Endothelial cell (in vitro differentiated cells): ENCODE results near the gene DYNLT5. TPM values are rescaled to one million over a fixed set of nuclear protein-coding genes. Genes with fewer than 3 reads are reported as not detected.

ENCODE experiments used
- DNase-seq: peaks from one replicate; pipeline ENCODE4 v3.0.0; 2021; ENCODE audit warnings: low spot score
- H3K27ac Mint-ChIP-seq: one replicate; pipeline ENCODE4 v1.8.0; 2021; ENCODE audit warnings: mixed read lengths, inconsistent platforms; ENCODE audit not compliant: unreplicated experiment
- H3K27me3 Mint-ChIP-seq: one replicate; pipeline ENCODE4 v1.8.0; 2021; ENCODE audit warnings: mild to moderate bottlenecking, moderate library complexity, mixed read lengths, inconsistent platforms; ENCODE audit not compliant: unreplicated experiment
- H3K36me3 Mint-ChIP-seq: one replicate; pipeline ENCODE4 v1.8.0; 2021; ENCODE audit warnings: mild to moderate bottlenecking, low read depth, mixed read lengths, inconsistent platforms; ENCODE audit not compliant: unreplicated experiment
- H3K4me1 Mint-ChIP-seq: one replicate; pipeline ENCODE4 v1.8.0; 2021; ENCODE audit warnings: mild to moderate bottlenecking, mixed read lengths, inconsistent platforms; ENCODE audit not compliant: unreplicated experiment
- H3K4me3 Mint-ChIP-seq: one replicate; pipeline ENCODE4 v1.8.0; 2021; ENCODE audit warnings: mild to moderate bottlenecking, mixed read lengths, inconsistent platforms; ENCODE audit not compliant: unreplicated experiment
- H3K9me3 Mint-ChIP-seq: one replicate; pipeline ENCODE4 v1.8.0; 2021; ENCODE audit warnings: mixed read lengths, inconsistent platforms; ENCODE audit not compliant: unreplicated experiment
- CTCF ChIP-seq: fragments of 200-600 bp; sonication (generic); IDR thresholded peaks from one replicate; pipeline ENCODE4 v1.5.0; 2021; ENCODE audit warnings: antibody characterized with exemption; ENCODE audit not compliant: unreplicated experiment
- total RNA-seq: library from RNA; stranded (reverse); fragmentation: NEBNext Ultra II Directional; extraction: Animal tissue kit (Norgen Biotek cat#: 25700); gene quantifications from one replicate; pipeline ENCODE4 v1.2.1, GENCODE V29; 2021; ENCODE audit not compliant: unreplicated experiment

The DYNLT5 gene
- total RNA-seq, 1 donor from 2014 or later: 57.9 TPM

GRCh38 chr1:66729523-66729922 is 22.7 kb upstream of the DYNLT5 start:
- DNase-seq: no peak
- no peak for TF ChIP-seq CTCF

GRCh38 chr1:66730462-66730861 is 21.8 kb upstream of the DYNLT5 start:
- no peaks in the 10 kb centered on the region for H3K9me3 Mint-ChIP-seq
- no peak for DNase-seq

More at GRCh38 chr1:66729523-66729922, 22.7 kb upstream of the DYNLT5 start:
- H3K27me3 Mint-ChIP-seq: no peaks in the 10 kb centered on the region
- H3K27ac Mint-ChIP-seq: peak overlapping the region; percentile 70
- no peaks in the 10 kb centered on the region for H3K36me3 Mint-ChIP-seq
- peaks cover 16% of the 10 kb centered on the region for H3K4me1 Mint-ChIP-seq
- no peak overlapping the region for H3K4me3 Mint-ChIP-seq
- H3K9me3 Mint-ChIP-seq: no peaks in the 10 kb centered on the region

GRCh38 chr1:66731170-66731865 is 20.9 kb upstream of the DYNLT5 start:
- Mint-ChIP-seq H3K27me3 (no peaks in the 10 kb centered on the region), H3K9me3 (no peaks in the 10 kb centered on the region), H3K4me1 (peaks cover 12% of the 10 kb centered on the region), H3K36me3 (no peaks in the 10 kb centered on the region), H3K4me3 (no peak overlapping the region), H3K27ac (no peak overlapping the region)
- DNase-seq: no peak
- no peak for TF ChIP-seq CTCF

More at GRCh38 chr1:66730462-66730861, 21.8 kb upstream of the DYNLT5 start:
- Mint-ChIP-seq H3K27me3 (no peaks in the 10 kb centered on the region), H3K36me3 (no peaks in the 10 kb centered on the region), H3K27ac (peak overlapping the region; percentile 33), H3K4me3 (no peak overlapping the region), H3K4me1 (peaks cover 16% of the 10 kb centered on the region)
- no peak for TF ChIP-seq CTCF

GRCh38 chr1:66732407-66733166 is 19.7 kb upstream of the DYNLT5 start:
- no peak for DNase-seq

More at GRCh38 chr1:66732407-66733166, 19.7 kb upstream of the DYNLT5 start:
- H3K27me3 Mint-ChIP-seq: no peaks in the 10 kb centered on the region
- H3K36me3 Mint-ChIP-seq: no peaks in the 10 kb centered on the region
- TF ChIP-seq CTCF: no peak
- H3K4me3 Mint-ChIP-seq: no peak overlapping the region
- H3K27ac Mint-ChIP-seq: no peak overlapping the region
- peaks cover 13% of the 10 kb centered on the region for H3K4me1 Mint-ChIP-seq
- H3K9me3 Mint-ChIP-seq: no peaks in the 10 kb centered on the region
